Stimulated activated naive CD8-positive, alpha-beta T cell treated with anti-CD3 and anti-CD28 coated beads, Interleukin-15, amount 100 ng/mL, for 72 hours (primary cell): ENCODE results near the gene CNDP2.
"Not testable (repeated sequence)": the region's sequence is repeated elsewhere in the genome, so short reads cannot be mapped to it uniquely, and the experiment has no call there.

Experiments
- ATAC-seq: fragments of 150-1000 bp; cut with Tn5 transposase; 2 replicates; pipeline ENCODE4 v1.10.0; 2021; ENCODE audit warnings: mild to moderate bottlenecking, moderate library complexity
- DNase-seq, 2 donors: peaks; one replicate each; pipeline ENCODE4 v3.0.0; 2021 to 2022
- H3K27ac Mint-ChIP-seq, 2 donors: one replicate each; pipeline ENCODE4 v1.8.0; 2022; ENCODE audit warnings: mild to moderate bottlenecking in 2 of 2, mixed read lengths in 2 of 2, moderate library complexity in 2 of 2
- H3K27me3 Mint-ChIP-seq: one replicate; pipeline ENCODE4 v1.8.0; 2022; ENCODE audit warnings: mixed read lengths
- H3K4me1 Mint-ChIP-seq: one replicate; pipeline ENCODE4 v1.8.0; 2022; ENCODE audit warnings: mild to moderate bottlenecking, mixed read lengths
- H3K4me3 Mint-ChIP-seq, 2 donors: one replicate each; pipeline ENCODE4 v1.8.0; 2022; ENCODE audit warnings: mild to moderate bottlenecking in 2 of 2, mixed read lengths in 2 of 2, moderate library complexity in 1 of 2
- H3K9me3 Mint-ChIP-seq, 2 donors: one replicate each; pipeline ENCODE4 v1.8.0; 2022; ENCODE audit warnings: mixed read lengths in 2 of 2

The CNDP2 gene

GRCh38 chr18:74516271-74517235, 20.4 kb downstream of the CNDP2 start:
- ATAC-seq (no peak), DNase-seq (no peak)
- Mint-ChIP-seq H3K27me3 (no peaks in the 10 kb centered on the region), H3K4me1 (peaks cover 4% of the 10 kb centered on the region), H3K27ac (peak overlapping the region in 1 of 2 donors; percentile 90), H3K4me3 (no peak overlapping the region), H3K9me3 (no peaks in the 10 kb centered on the region)

- Mint-ChIP-seq H3K27me3 (no peaks in the 10 kb centered on the region), H3K27ac (no peak overlapping the region)
These were observed 21.1 kb downstream of the CNDP2 start for GRCh38 chr18:74517236-74517630.

GRCh38 chr18:74518456-74519295, 22.5 kb downstream of the CNDP2 start:
- Mint-ChIP-seq H3K9me3 (no peaks in the 10 kb centered on the region), H3K27ac (no peak overlapping the region), H3K27me3 (no peaks in the 10 kb centered on the region), H3K4me3 (no peak overlapping the region), H3K4me1 (no peaks in the 10 kb centered on the region)
- DNase-seq (no peak), ATAC-seq (no peak)

More at GRCh38 chr18:74517236-74517630, 21.1 kb downstream of the CNDP2 start:
- DNase-seq (no peak), ATAC-seq (no peak)
- Mint-ChIP-seq H3K4me3 (no peak overlapping the region), H3K9me3 (no peaks in the 10 kb centered on the region), H3K4me1 (peaks cover 4% of the 10 kb centered on the region)

- H3K27me3 Mint-ChIP-seq: no peaks in the 10 kb centered on the region
- no peak overlapping the region for H3K27ac Mint-ChIP-seq
- DNase-seq (no peak), ATAC-seq (no peak)
- no peaks in the 10 kb centered on the region for H3K9me3 Mint-ChIP-seq
- no peak overlapping the region for H3K4me3 Mint-ChIP-seq
- peaks cover 6% of the 10 kb centered on the region for H3K4me1 Mint-ChIP-seq
These were observed 23.3 kb downstream of the CNDP2 start for GRCh38 chr18:74519320-74520095.

- H3K4me1 Mint-ChIP-seq: peaks cover 8% of the 10 kb centered on the region
- peak overlapping the region in 1 of 2 donors; percentile 52 for H3K27ac Mint-ChIP-seq
- no peaks in the 10 kb centered on the region for H3K9me3 Mint-ChIP-seq
- DNase-seq: no peak
- no peak overlapping the region for H3K4me3 Mint-ChIP-seq
- H3K27me3 Mint-ChIP-seq: no peaks in the 10 kb centered on the region
- ATAC-seq: no peak
These were observed 24.1 kb downstream of the CNDP2 start for GRCh38 chr18:74520096-74520833.

GRCh38 chr18:74521068-74521725, 25.0 kb downstream of the CNDP2 start:
- DNase-seq (no peak), ATAC-seq (no peak)
- peaks cover 8% of the 10 kb centered on the region for H3K4me1 Mint-ChIP-seq
- no peaks in the 10 kb centered on the region for H3K9me3 Mint-ChIP-seq
- H3K4me3 Mint-ChIP-seq: no peak overlapping the region
- no peaks in the 10 kb centered on the region for H3K27me3 Mint-ChIP-seq
- no peak overlapping the region for H3K27ac Mint-ChIP-seq

GRCh38 chr18:74522635-74523548, 26.7 kb downstream of the CNDP2 start:
- ATAC-seq (no peak), DNase-seq (no peak)
- H3K27me3 Mint-ChIP-seq: no peaks in the 10 kb centered on the region
- no peak overlapping the region for H3K4me3 Mint-ChIP-seq
- no peak overlapping the region for H3K27ac Mint-ChIP-seq
- peaks cover 8% of the 10 kb centered on the region for H3K4me1 Mint-ChIP-seq
- no peaks in the 10 kb centered on the region for H3K9me3 Mint-ChIP-seq

- H3K27me3 Mint-ChIP-seq: no peaks in the 10 kb centered on the region
- no peak overlapping the region for H3K4me3 Mint-ChIP-seq
- peak overlapping the region in 1 of 2 donors; percentile 19 for H3K27ac Mint-ChIP-seq
- no peaks in the 10 kb centered on the region for H3K9me3 Mint-ChIP-seq
- ATAC-seq: peak; percentile 40
- peaks cover 8% of the 10 kb centered on the region for H3K4me1 Mint-ChIP-seq
- DNase-seq: no peak
These were observed 27.9 kb downstream of the CNDP2 start for GRCh38 chr18:74524097-74524496.

- H3K4me3 Mint-ChIP-seq, DNase-seq, H3K27me3 Mint-ChIP-seq, H3K4me1 Mint-ChIP-seq, H3K9me3 Mint-ChIP-seq, ATAC-seq, H3K27ac Mint-ChIP-seq: not testable (repeated sequence)
These were observed 28.8 kb downstream of the CNDP2 start for GRCh38 chr18:74524915-74525314.

GRCh38 chr18:74525741-74526140, 29.6 kb downstream of the CNDP2 start:
- no peak for DNase-seq
- ATAC-seq: no peak
- no peaks in the 10 kb centered on the region for H3K9me3 Mint-ChIP-seq
- no peak overlapping the region for H3K4me3 Mint-ChIP-seq
- peaks cover 8% of the 10 kb centered on the region for H3K4me1 Mint-ChIP-seq
- peaks cover 8% of the 10 kb centered on the region for H3K27me3 Mint-ChIP-seq
- H3K27ac Mint-ChIP-seq: no peak overlapping the region

GRCh38 chr18:74526488-74526887, 30.3 kb downstream of the CNDP2 start:
- Mint-ChIP-seq H3K4me3 (no peak overlapping the region), H3K4me1 (peaks cover 8% of the 10 kb centered on the region), H3K27me3 (peaks cover 10% of the 10 kb centered on the region), H3K9me3 (no peaks in the 10 kb centered on the region), H3K27ac (no peak overlapping the region)
- DNase-seq (no peak), ATAC-seq (no peak)

- DNase-seq (no peak), ATAC-seq (no peak)
- Mint-ChIP-seq H3K9me3 (no peaks in the 10 kb centered on the region), H3K27ac (no peak overlapping the region), H3K4me3 (no peak overlapping the region), H3K4me1 (peaks cover 8% of the 10 kb centered on the region), H3K27me3 (peaks cover 10% of the 10 kb centered on the region)
These were observed 32.3 kb downstream of the CNDP2 start for GRCh38 chr18:74528478-74528877.

- peaks cover 10% of the 10 kb centered on the region for H3K27me3 Mint-ChIP-seq
- H3K4me3 Mint-ChIP-seq: no peak overlapping the region
- no peak overlapping the region for H3K27ac Mint-ChIP-seq
- ATAC-seq: no peak
- H3K9me3 Mint-ChIP-seq: no peaks in the 10 kb centered on the region
- DNase-seq: no peak
- H3K4me1 Mint-ChIP-seq: peaks cover 7% of the 10 kb centered on the region
These were observed 32.8 kb downstream of the CNDP2 start for GRCh38 chr18:74528913-74529312.
